ENCODE data around the gene DAO. TPM values are rescaled to one million over a fixed set of nuclear protein-coding genes. Genes with fewer than 3 reads are reported as not detected.
"Not testable (repeated sequence)": the region's sequence is repeated elsewhere in the genome, so short reads cannot be mapped to it uniquely, and the experiment has no call there.

Gene DAO
- polyA plus RNA-seq, 2 donors = not detected

DNA sequence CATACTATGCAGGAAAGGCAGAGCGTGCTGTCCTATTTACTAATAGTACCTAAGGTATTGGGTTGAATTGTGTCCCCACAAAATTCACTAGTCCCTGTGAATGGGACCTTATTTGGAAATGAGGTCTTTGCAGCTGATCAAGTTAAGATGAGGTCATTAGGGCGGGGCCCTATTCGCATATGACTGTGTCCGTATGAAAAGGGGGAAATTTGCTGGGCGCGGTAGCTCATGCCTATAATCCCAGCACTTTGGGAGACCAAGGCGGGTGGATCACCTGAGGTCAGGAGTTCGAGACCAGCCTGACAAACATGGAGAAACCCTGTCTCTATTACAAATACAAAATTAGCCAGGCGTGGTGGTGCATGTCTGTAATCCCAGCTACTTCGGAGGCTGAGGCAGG lies 13.8 kb upstream of the DAO start:
- 79 to 86% methylated on average over 9 to 10 of the region's 10 CpGs for WGBS, 2 donors
- not testable (repeated sequence) for H3K4me1 ChIP-seq (ENCODE audit: control insufficient read depth in 2 of 2, insufficient read depth in 2 of 2, low read length in 1 of 2); H3K27me3 ChIP-seq (ENCODE audit: control insufficient read depth in 1 of 2, insufficient read depth in 2 of 2, low read length in 2 of 2); H3K9me3 ChIP-seq (ENCODE audit: control insufficient read depth in 2 of 2, insufficient read depth in 1 of 2, low read depth in 1 of 2, low read length in 1 of 2); H3K36me3 ChIP-seq (ENCODE audit: control insufficient read depth in 2 of 2, insufficient read depth in 2 of 2, low read length in 1 of 2); H3K27ac ChIP-seq (ENCODE audit: low read depth in 2 of 2, low read length in 1 of 2); H3K4me3 ChIP-seq (ENCODE audit: low read depth in 1 of 2, low read length in 2 of 2)

- Histone ChIP-seq H3K4me1 (ENCODE audit: control insufficient read depth in 2 of 2, insufficient read depth in 2 of 2, low read length in 1 of 2) (no peaks in the 10 kb centered on the region), H3K27me3 (ENCODE audit: control insufficient read depth in 1 of 2, insufficient read depth in 2 of 2, low read length in 2 of 2) (no peaks in the 10 kb centered on the region), H3K36me3 (ENCODE audit: control insufficient read depth in 2 of 2, insufficient read depth in 2 of 2, low read length in 1 of 2) (no peaks in the 10 kb centered on the region), H3K27ac (ENCODE audit: low read depth in 2 of 2, low read length in 1 of 2) (no peak overlapping the region), H3K4me3 (ENCODE audit: low read depth in 1 of 2, low read length in 2 of 2) (no peak overlapping the region), H3K9me3 (ENCODE audit: control insufficient read depth in 2 of 2, insufficient read depth in 1 of 2, low read depth in 1 of 2, low read length in 1 of 2) (no peaks in the 10 kb centered on the region)
- 86 to 89% methylated on average over 4 of the region's 4 CpGs for WGBS, 2 donors
Measured at GRCh38 chr12:108868781-108869180, 11.1 kb upstream of the DAO start.

DNA sequence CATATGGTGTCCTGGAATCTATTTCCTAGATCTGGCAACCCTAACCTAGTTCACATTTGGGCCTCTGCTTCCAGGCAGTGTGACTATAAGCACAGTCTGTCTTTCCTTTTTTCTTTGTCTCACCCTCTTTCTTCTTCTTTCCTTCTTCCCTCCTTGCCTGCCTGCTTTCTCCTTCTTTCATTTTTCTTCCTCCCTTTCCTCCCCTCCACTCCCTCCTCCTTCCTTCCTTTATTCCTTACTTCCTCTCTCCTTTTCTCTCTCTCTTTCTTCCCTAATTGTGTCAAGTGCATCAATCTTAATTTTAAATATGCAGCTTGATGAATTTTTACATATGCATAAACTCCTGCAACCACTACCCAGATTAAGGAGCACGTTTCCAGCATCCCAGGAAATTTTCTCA lies 4.6 kb upstream of the DAO start:
- Histone ChIP-seq H3K4me1 (ENCODE audit: control insufficient read depth in 2 of 2, insufficient read depth in 2 of 2, low read length in 1 of 2) (no peaks in the 10 kb centered on the region), H3K36me3 (ENCODE audit: control insufficient read depth in 2 of 2, insufficient read depth in 2 of 2, low read length in 1 of 2) (no peaks in the 10 kb centered on the region), H3K27me3 (ENCODE audit: control insufficient read depth in 1 of 2, insufficient read depth in 2 of 2, low read length in 2 of 2) (no peaks in the 10 kb centered on the region), H3K27ac (ENCODE audit: low read depth in 2 of 2, low read length in 1 of 2) (no peak overlapping the region), H3K9me3 (ENCODE audit: control insufficient read depth in 2 of 2, insufficient read depth in 1 of 2, low read depth in 1 of 2, low read length in 1 of 2) (no peaks in the 10 kb centered on the region), H3K4me3 (ENCODE audit: low read depth in 1 of 2, low read length in 2 of 2) (no peak overlapping the region)
- 22 to 26% methylated on average over 1 of the region's 1 CpG for WGBS, 2 donors

DNA sequence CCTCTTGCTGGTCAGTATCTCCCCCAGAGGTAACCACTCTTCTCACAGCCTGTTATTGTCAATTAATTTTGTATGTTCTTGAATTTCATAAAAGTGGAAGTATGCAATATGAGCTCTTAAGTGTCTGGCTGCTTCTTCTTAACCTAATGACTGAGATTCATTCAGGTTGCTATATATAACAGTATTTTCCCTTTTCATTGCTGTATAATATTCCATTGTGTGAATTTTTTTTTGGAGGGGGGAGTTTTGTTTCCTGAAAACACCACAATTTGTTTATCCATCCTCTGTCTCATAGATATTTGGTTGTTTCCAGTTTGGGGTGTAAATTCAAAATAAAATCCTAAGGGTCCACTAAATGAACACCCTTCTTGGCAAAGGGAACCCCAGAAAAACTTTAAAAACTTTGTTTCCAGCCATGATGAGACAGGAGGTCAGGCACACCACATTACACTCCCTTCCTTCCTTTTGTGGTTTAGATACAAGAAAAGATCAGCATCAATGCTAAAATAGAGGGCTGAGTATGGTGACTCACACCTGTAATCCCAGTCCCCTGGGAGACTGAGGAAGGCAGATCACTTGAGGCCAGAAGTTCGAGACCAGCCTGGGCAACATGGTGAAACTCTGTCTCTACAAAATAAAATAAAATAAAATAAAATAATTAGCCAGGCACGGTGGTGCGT lies 4.1 kb upstream of the DAO start:
- no peaks in the 10 kb centered on the region for H3K9me3 ChIP-seq (ENCODE audit: control insufficient read depth in 2 of 2, insufficient read depth in 1 of 2, low read depth in 1 of 2, low read length in 1 of 2)
- no peaks in the 10 kb centered on the region for H3K36me3 ChIP-seq (ENCODE audit: control insufficient read depth in 2 of 2, insufficient read depth in 2 of 2, low read length in 1 of 2)
- H3K27me3 ChIP-seq (ENCODE audit: control insufficient read depth in 1 of 2, insufficient read depth in 2 of 2, low read length in 2 of 2) = no peaks in the 10 kb centered on the region
- H3K4me1 ChIP-seq (ENCODE audit: control insufficient read depth in 2 of 2, insufficient read depth in 2 of 2, low read length in 1 of 2) = no peaks in the 10 kb centered on the region
- WGBS, 2 donors = 79 to 84% methylated on average over 3 of the region's 3 CpGs
- no peak overlapping the region for H3K27ac ChIP-seq (ENCODE audit: low read depth in 2 of 2, low read length in 1 of 2)
- no peak overlapping the region for H3K4me3 ChIP-seq (ENCODE audit: low read depth in 1 of 2, low read length in 2 of 2)

- Histone ChIP-seq H3K27ac (ENCODE audit: low read depth in 2 of 2, low read length in 1 of 2) (no peak overlapping the region), H3K4me1 (ENCODE audit: control insufficient read depth in 2 of 2, insufficient read depth in 2 of 2, low read length in 1 of 2) (no peaks in the 10 kb centered on the region), H3K9me3 (ENCODE audit: control insufficient read depth in 2 of 2, insufficient read depth in 1 of 2, low read depth in 1 of 2, low read length in 1 of 2) (no peaks in the 10 kb centered on the region), H3K27me3 (ENCODE audit: control insufficient read depth in 1 of 2, insufficient read depth in 2 of 2, low read length in 2 of 2) (no peaks in the 10 kb centered on the region), H3K36me3 (ENCODE audit: control insufficient read depth in 2 of 2, insufficient read depth in 2 of 2, low read length in 1 of 2) (no peaks in the 10 kb centered on the region), H3K4me3 (ENCODE audit: low read depth in 1 of 2, low read length in 2 of 2) (no peak overlapping the region)
- WGBS, 2 donors = 93 to 94% methylated on average over 3 of the region's 3 CpGs
Measured at GRCh38 chr12:108876550-108876949, 3.3 kb upstream of the DAO start.

DNA sequence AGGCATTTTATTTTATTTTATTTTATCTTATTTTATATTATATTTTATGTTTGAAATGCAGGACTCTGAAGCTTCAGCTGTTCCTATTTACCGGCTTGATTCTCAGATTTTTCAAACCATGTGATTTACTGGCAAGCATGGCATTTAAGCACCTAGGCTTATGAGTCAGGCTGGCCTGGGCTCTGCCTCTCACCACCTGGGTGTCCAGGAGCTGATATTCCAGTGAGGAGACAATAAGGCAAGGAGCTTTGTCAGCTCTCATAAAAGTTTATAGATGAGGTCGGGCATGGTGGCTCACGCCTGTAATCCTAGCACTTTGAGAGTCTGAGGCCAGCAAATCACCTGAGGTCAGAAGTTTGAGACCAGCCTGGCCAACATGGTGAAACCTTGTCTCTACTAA lies 2.1 kb downstream of the DAO start:
- Histone ChIP-seq H3K27ac (ENCODE audit: low read depth in 2 of 2, low read length in 1 of 2) (no peak overlapping the region), H3K27me3 (ENCODE audit: control insufficient read depth in 1 of 2, insufficient read depth in 2 of 2, low read length in 2 of 2) (no peaks in the 10 kb centered on the region), H3K9me3 (ENCODE audit: control insufficient read depth in 2 of 2, insufficient read depth in 1 of 2, low read depth in 1 of 2, low read length in 1 of 2) (no peaks in the 10 kb centered on the region), H3K36me3 (ENCODE audit: control insufficient read depth in 2 of 2, insufficient read depth in 2 of 2, low read length in 1 of 2) (no peaks in the 10 kb centered on the region), H3K4me1 (ENCODE audit: control insufficient read depth in 2 of 2, insufficient read depth in 2 of 2, low read length in 1 of 2) (no peaks in the 10 kb centered on the region), H3K4me3 (ENCODE audit: low read depth in 1 of 2, low read length in 2 of 2) (no peak overlapping the region)
- WGBS, 2 donors = 61 to 66% methylated on average over 3 of the region's 3 CpGs

DNA sequence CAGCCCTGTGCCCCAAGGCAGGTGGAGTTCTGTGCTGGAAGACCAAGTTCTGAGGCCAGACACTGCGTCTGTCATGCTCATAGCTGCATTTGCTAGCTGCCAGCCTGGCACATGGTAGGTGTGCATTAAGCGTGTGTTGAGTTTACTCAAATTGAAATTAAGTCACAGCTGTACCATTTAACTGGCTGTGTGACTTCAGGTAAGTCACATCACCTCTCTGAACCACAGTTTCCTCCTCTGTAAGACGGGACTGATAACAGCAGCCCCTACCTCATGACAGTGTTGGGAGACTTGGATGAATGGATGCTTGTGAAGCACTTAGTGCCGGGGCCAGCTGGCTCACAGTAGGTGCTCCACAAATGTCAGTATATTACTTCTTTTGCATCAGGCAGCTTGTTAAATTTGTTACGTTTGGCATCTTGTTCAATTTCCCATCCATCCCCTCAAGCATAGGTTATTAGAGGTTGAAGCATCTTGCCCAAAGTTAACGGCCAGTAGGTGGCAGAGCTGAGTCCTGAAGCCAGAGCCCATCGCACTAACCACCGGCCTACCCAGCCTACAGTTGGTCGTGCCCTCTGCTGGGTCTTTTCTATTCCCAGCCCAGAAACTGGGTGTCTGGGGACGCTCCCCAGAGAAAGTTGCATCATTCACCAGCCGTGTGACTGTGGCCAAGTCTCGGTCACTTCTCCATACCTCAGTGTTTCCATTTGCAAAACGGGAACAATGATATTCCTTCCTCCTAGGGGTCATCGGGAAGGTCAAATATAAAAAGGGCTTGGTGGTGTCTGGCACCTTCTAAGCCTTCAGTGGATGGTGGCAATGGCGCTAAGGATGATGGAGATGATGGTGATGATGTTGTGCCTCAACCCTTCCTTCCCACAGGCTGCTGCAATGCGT lies 4.5 kb downstream of the DAO start:
- no peaks in the 10 kb centered on the region for H3K9me3 ChIP-seq (ENCODE audit: control insufficient read depth in 2 of 2, insufficient read depth in 1 of 2, low read depth in 1 of 2, low read length in 1 of 2)
- no peaks in the 10 kb centered on the region for H3K4me1 ChIP-seq (ENCODE audit: control insufficient read depth in 2 of 2, insufficient read depth in 2 of 2, low read length in 1 of 2)
- H3K36me3 ChIP-seq (ENCODE audit: control insufficient read depth in 2 of 2, insufficient read depth in 2 of 2, low read length in 1 of 2) = no peaks in the 10 kb centered on the region
- no peak overlapping the region for H3K4me3 ChIP-seq (ENCODE audit: low read depth in 1 of 2, low read length in 2 of 2)
- WGBS, 2 donors = 57 to 62% methylated on average over 16 of the region's 16 CpGs
- no peaks in the 10 kb centered on the region for H3K27me3 ChIP-seq (ENCODE audit: control insufficient read depth in 1 of 2, insufficient read depth in 2 of 2, low read length in 2 of 2)
- H3K27ac ChIP-seq (ENCODE audit: low read depth in 2 of 2, low read length in 1 of 2) = no peak overlapping the region

GRCh38 chr12:108886873-108887629 lies 7.2 kb downstream of the DAO start:
- WGBS, 2 donors = 65 to 75% methylated on average over 9 of the region's 9 CpGs
- H3K27me3 ChIP-seq (ENCODE audit: control insufficient read depth in 1 of 2, insufficient read depth in 2 of 2, low read length in 2 of 2) = no peaks in the 10 kb centered on the region
- peaks cover 0 to 2% of the 10 kb centered on the region in 2 donors for H3K9me3 ChIP-seq (ENCODE audit: control insufficient read depth in 2 of 2, insufficient read depth in 1 of 2, low read depth in 1 of 2, low read length in 1 of 2)
- H3K27ac ChIP-seq (ENCODE audit: low read depth in 2 of 2, low read length in 1 of 2) = no peak overlapping the region
- no peak overlapping the region for H3K4me3 ChIP-seq (ENCODE audit: low read depth in 1 of 2, low read length in 2 of 2)
- no peaks in the 10 kb centered on the region for H3K36me3 ChIP-seq (ENCODE audit: control insufficient read depth in 2 of 2, insufficient read depth in 2 of 2, low read length in 1 of 2)
- H3K4me1 ChIP-seq (ENCODE audit: control insufficient read depth in 2 of 2, insufficient read depth in 2 of 2, low read length in 1 of 2) = no peaks in the 10 kb centered on the region

GRCh38 chr12:108888031-108888430 lies 8.1 kb downstream of the DAO start:
- peaks cover 0 to 2% of the 10 kb centered on the region in 2 donors for H3K9me3 ChIP-seq (ENCODE audit: control insufficient read depth in 2 of 2, insufficient read depth in 1 of 2, low read depth in 1 of 2, low read length in 1 of 2)
- no peaks in the 10 kb centered on the region for H3K27me3 ChIP-seq (ENCODE audit: control insufficient read depth in 1 of 2, insufficient read depth in 2 of 2, low read length in 2 of 2)
- WGBS, 2 donors = 42 to 51% methylated on average over 6 of the region's 6 CpGs
- H3K27ac ChIP-seq (ENCODE audit: low read depth in 2 of 2, low read length in 1 of 2) = no peak overlapping the region
- H3K36me3 ChIP-seq (ENCODE audit: control insufficient read depth in 2 of 2, insufficient read depth in 2 of 2, low read length in 1 of 2) = no peaks in the 10 kb centered on the region
- H3K4me3 ChIP-seq (ENCODE audit: low read depth in 1 of 2, low read length in 2 of 2) = no peak overlapping the region
- H3K4me1 ChIP-seq (ENCODE audit: control insufficient read depth in 2 of 2, insufficient read depth in 2 of 2, low read length in 1 of 2) = no peaks in the 10 kb centered on the region
